Bronchial epithelial cell (primary cell): ENCODE results near the gene PPP4C. TPM values are rescaled to one million over a fixed set of nuclear protein-coding genes. Genes with fewer than 3 reads are reported as not detected.

ENCODE experiments used
- DNase-seq: peaks from one replicate; pipeline ENCODE4 v3.0.0-alpha.2; 2010; ENCODE audit warnings: low read depth
- FAIRE-seq: peaks from 2 replicates; lab custom pipeline; 2011; peaks lifted over from hg19 to GRCh38; lab: Jason Lieb, UNC
- H3K27me3 ChIP-seq: 2 replicates; pipeline ENCODE4 v1.5.1; 2011; ENCODE audit warnings: low read length; ENCODE audit not compliant: control insufficient read depth, insufficient read depth
- H3K36me3 ChIP-seq: 2 replicates; pipeline ENCODE4 v1.5.1; 2011; ENCODE audit warnings: low read length; ENCODE audit not compliant: control insufficient read depth, insufficient read depth
- H3K4me3 ChIP-seq: 2 replicates; pipeline ENCODE4 v1.5.1; 2011; ENCODE audit warnings: mild to moderate bottlenecking, low read depth, low read length, control low read depth
- CTCF ChIP-seq: IDR thresholded peaks from 2 replicates; pipeline ENCODE4 v1.5.1; 2011; ENCODE audit warnings: mild to moderate bottlenecking, moderate library complexity, low read length, control low read depth, inconsistent platforms; ENCODE audit not compliant: insufficient read depth, severe bottlenecking
- total RNA-seq: library from RNA; depleted of rRNA; stranded (reverse); fragments of >200 nt; gene quantifications from 2 replicates; pipeline ENCODE4 v1.2.1, GENCODE V29; 2014

PPP4C gene
- total RNA-seq, 1 donor from 2014 or later, result 249 TPM

- Histone ChIP-seq H3K4me3 (peak overlapping the region; percentile 97), H3K36me3 (peaks cover 18% of the 10 kb centered on the region), H3K27me3 (no peaks in the 10 kb centered on the region)
- TF ChIP-seq CTCF, result no peak
- no peak for DNase-seq
- no peak for FAIRE-seq
These were observed 12.4 kb upstream of the PPP4C start for GRCh38 chr16:30063278-30063892.

GRCh38 chr16:30063893-30064728 lies 11.7 kb upstream of the PPP4C start:
- peak; percentile 50 for TF ChIP-seq CTCF
- DNase-seq (peak; percentile 42), FAIRE-seq (no peak)
- no peaks in the 10 kb centered on the region for H3K27me3 ChIP-seq
- H3K4me3 ChIP-seq, result peak overlapping the region; percentile 97
- H3K36me3 ChIP-seq, result peaks cover 25% of the 10 kb centered on the region

- no peak for DNase-seq
- H3K27me3 ChIP-seq, result no peaks in the 10 kb centered on the region
- FAIRE-seq, result no peak
- no peak for TF ChIP-seq CTCF
- peaks cover 31% of the 10 kb centered on the region for H3K36me3 ChIP-seq
- H3K4me3 ChIP-seq, result peak overlapping the region; percentile 97
These were observed 11.1 kb upstream of the PPP4C start for GRCh38 chr16:30064729-30065101.

- FAIRE-seq, result no peak
- Histone ChIP-seq H3K36me3 (peaks cover 37% of the 10 kb centered on the region), H3K27me3 (no peaks in the 10 kb centered on the region), H3K4me3 (peak within 1 kb of the TSS; percentile 97)
- TF ChIP-seq CTCF, result no peak
- peak; percentile 96 for DNase-seq
These were observed 10.5 kb upstream of the PPP4C start, which contains the start of gene ALDOA for GRCh38 chr16:30065102-30065942. Gene ALDOA (plus strand): TSS chr16:30065760. CDS start chr16:30066898, 1,138 bp downstream.

- TF ChIP-seq CTCF, result no peak
- peak; percentile 33 for DNase-seq
- H3K36me3 ChIP-seq, result peaks cover 41% of the 10 kb centered on the region
- FAIRE-seq, result no peak
- no peaks in the 10 kb centered on the region for H3K27me3 ChIP-seq
- H3K4me3 ChIP-seq, result peak overlapping the region; percentile 97
These were observed 9.6 kb upstream of the PPP4C start for GRCh38 chr16:30065943-30066760.
